Thoracic aorta (tissue), 2 donors: Measurements from ENCODE around the gene PCDHA1. TPM values are rescaled to one million over a fixed set of nuclear protein-coding genes. Genes with fewer than 3 reads are reported as not detected.
A peak's percentile ranks its signal among the peaks of the same experiment; 100 is the strongest.

Experiments used
- ATAC-seq: fragments of 150-250 bp; one replicate; pipeline ENCODE4 v1.8.0; 2017; ENCODE audit warnings: low read depth; ENCODE audit not compliant: insufficient number of reproducible peaks, low FRiP score
- DNase-seq: peaks from one replicate; pipeline ENCODE4 v3.0.0-alpha.2; 2020; ENCODE audit warnings: low spot score
- H3K27ac ChIP-seq, 2 donors: fragments of 200-600 bp; sonication (generic); 1 replicate in 1 of 2; 2 replicates in 1 of 2; pipeline ENCODE4 v1.5.1; 2016; ENCODE audit warnings: mild to moderate bottlenecking in 2 of 2, moderate library complexity in 2 of 2
- H3K27me3 ChIP-seq: fragments of 200-600 bp; sonication (generic); replicated peaks from 2 replicates; pipeline ENCODE4 v1.6.0; 2016; ENCODE audit warnings: mild to moderate bottlenecking; ENCODE audit not compliant: insufficient read depth
- H3K36me3 ChIP-seq: fragments of 200-600 bp; sonication (generic); one replicate; pipeline ENCODE4 v1.5.1; 2016
- H3K4me1 ChIP-seq, 2 donors: fragments of 200-600 bp; sonication (generic); 1 replicate in 1 of 2; 2 replicates in 1 of 2; pipeline versions ENCODE4 v1.5.1 to v1.6.0; 2016; ENCODE audit warnings: low read depth in 2 of 2, mild to moderate bottlenecking in 1 of 2; ENCODE audit not compliant: control insufficient read depth in 1 of 2
- H3K4me3 ChIP-seq: fragments of 200-600 bp; sonication (generic); 2 replicates; pipeline ENCODE4 v1.5.1; 2016; ENCODE audit warnings: mild to moderate bottlenecking
- H3K9me3 ChIP-seq: fragments of 200-600 bp; sonication (generic); 2 replicates; pipeline ENCODE4 v1.5.1; 2016
- CTCF ChIP-seq: fragments of 200-600 bp; sonication (generic); IDR thresholded peaks from one replicate; pipeline ENCODE4 v1.5.1; 2019; ENCODE audit warnings: antibody characterized with exemption
- total RNA-seq, 2 donors: library from RNA; depleted of rRNA; stranded (reverse); fragments of >200 nt; gene quantifications; one replicate each; pipeline versions ENCODE4 v1.1.0 to v1.2.3, GENCODE V29; 2016

PCDHA1 gene
- total RNA-seq, 2 donors from 2014 or later, result not detected

- peaks cover 0 to 9% of the 10 kb centered on the region in 2 donors for H3K4me1 ChIP-seq
- DNase-seq (no peak), ATAC-seq (no peak)
- H3K4me3 ChIP-seq, result no peak overlapping the region
- H3K27me3 ChIP-seq, result no peaks in the 10 kb centered on the region
- H3K36me3 ChIP-seq, result no peaks in the 10 kb centered on the region
- TF ChIP-seq CTCF, result no peak
- H3K27ac ChIP-seq, result no peak overlapping the region
- H3K9me3 ChIP-seq, result no peaks in the 10 kb centered on the region
These were observed 178.4 kb downstream of the PCDHA1 start for GRCh38 chr5:140964356-140964755.

GRCh38 chr5:140965905-140966292 lies 180.0 kb downstream of the PCDHA1 start:
- no peaks in the 10 kb centered on the region for H3K36me3 ChIP-seq
- TF ChIP-seq CTCF, result no peak
- peak overlapping the region; percentile 74 for H3K4me3 ChIP-seq
- H3K27ac ChIP-seq, result peak overlapping the region in 1 of 2 donors; percentile 55
- peaks cover 0 to 9% of the 10 kb centered on the region in 2 donors for H3K4me1 ChIP-seq
- ATAC-seq, result no peak
- H3K27me3 ChIP-seq, result no peaks in the 10 kb centered on the region
- no peaks in the 10 kb centered on the region for H3K9me3 ChIP-seq
- DNase-seq, result no peak

GRCh38 chr5:140966293-140967225 lies 180.6 kb downstream of the PCDHA1 start, which contains the start of gene PCDHAC2:
PCDHAC2 (plus strand) TSS chr5:140966476; CDS start chr5:140966767, 291 bp downstream.
- Histone ChIP-seq H3K4me1 (peaks cover 0 to 9% of the 10 kb centered on the region in 2 donors), H3K27me3 (no peaks in the 10 kb centered on the region), H3K36me3 (no peaks in the 10 kb centered on the region), H3K27ac (peak within 1 kb of the TSS in 1 of 2 donors; percentile 55), H3K9me3 (no peaks in the 10 kb centered on the region), H3K4me3 (peak within 1 kb of the TSS; percentile 74)
- TF ChIP-seq CTCF, result no peak
- no peak for DNase-seq
- no peak for ATAC-seq

GRCh38 chr5:140967226-140967893 lies 181.4 kb downstream of the PCDHA1 start:
- TF ChIP-seq CTCF, result no peak
- ATAC-seq (no peak), DNase-seq (no peak)
- Histone ChIP-seq H3K9me3 (no peaks in the 10 kb centered on the region), H3K36me3 (no peaks in the 10 kb centered on the region), H3K4me1 (peaks cover 0 to 9% of the 10 kb centered on the region in 2 donors), H3K27ac (no peak overlapping the region), H3K27me3 (no peaks in the 10 kb centered on the region), H3K4me3 (peak overlapping the region; percentile 74)

GRCh38 chr5:140969880-140970279 lies 183.9 kb downstream of the PCDHA1 start:
- ATAC-seq, result no peak
- H3K27me3 ChIP-seq, result no peaks in the 10 kb centered on the region
- no peak for TF ChIP-seq CTCF
- H3K27ac ChIP-seq, result no peak overlapping the region
- no peaks in the 10 kb centered on the region for H3K9me3 ChIP-seq
- no peak overlapping the region for H3K4me3 ChIP-seq
- H3K4me1 ChIP-seq, result peaks cover 0 to 9% of the 10 kb centered on the region in 2 donors
- no peaks in the 10 kb centered on the region for H3K36me3 ChIP-seq
- DNase-seq, result no peak
